Measurements from ENCODE around the gene NUTM1. TPM values are rescaled to one million over a fixed set of nuclear protein-coding genes. Genes with fewer than 3 reads are reported as not detected.
"Not testable (repeated sequence)": the region's sequence is repeated elsewhere in the genome, so short reads cannot be mapped to it uniquely, and the experiment has no call there.

NUTM1 gene
- total RNA-seq, 1 experiment from 2014 or later = 0.07 TPM

DNA sequence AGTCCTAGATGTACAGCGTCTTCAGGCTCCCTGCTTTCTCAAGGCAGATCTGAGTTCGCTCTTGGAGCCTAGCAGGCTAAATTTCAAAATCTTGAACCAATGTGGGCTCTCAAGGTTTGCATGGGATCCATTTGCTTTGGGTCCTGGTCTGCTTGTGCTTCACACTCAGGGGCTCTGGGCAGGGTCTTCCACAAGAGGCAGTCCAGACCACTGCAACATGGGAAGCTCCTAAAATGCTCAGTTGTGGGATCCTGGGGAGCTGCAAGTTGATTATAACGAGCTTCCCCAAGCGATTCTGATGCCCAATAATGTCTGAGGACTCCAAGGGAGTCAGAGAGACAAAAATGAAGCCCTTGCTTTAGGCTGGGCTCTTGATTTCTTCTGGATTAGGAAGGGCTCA is 6.7 kb downstream of the NUTM1 start:
- Histone ChIP-seq H3K36me3 (ENCODE audit: control insufficient read depth in 1 of 2, insufficient read depth in 2 of 2, low read length in 2 of 2) (no peaks in the 10 kb centered on the region), H3K4me1 (ENCODE audit: control insufficient read depth in 1 of 2, insufficient read depth in 2 of 2, low read length in 2 of 2) (no peaks in the 10 kb centered on the region), H3K27ac (ENCODE audit: low read depth, low read length) (no peak overlapping the region), H3K9ac (ENCODE audit: low read length) (no peak overlapping the region), H2AFZ (ENCODE audit: low read depth, low read length, poor library complexity, severe bottlenecking) (no peak overlapping the region), H3K4me2 (ENCODE audit: low read length) (no peak overlapping the region), H3K9me2 (ENCODE audit: insufficient read depth) (no peaks in the 10 kb centered on the region), H3K4me3 (replicated peaks in 1 of 2; ENCODE audit: low read depth in 1 of 2, low read length in 2 of 2) (no peak overlapping the region), H3K79me2 (ENCODE audit: insufficient read depth, low read length) (no peaks in the 10 kb centered on the region), H4K20me1 (ENCODE audit: insufficient read depth) (no peaks in the 10 kb centered on the region), H3K9me3 (ENCODE audit: control insufficient read depth in 1 of 2, insufficient read depth in 1 of 2, low read depth in 1 of 2, low read length in 2 of 2) (no peaks in the 10 kb centered on the region), H3K27me3 (ENCODE audit: insufficient read depth, low read length) (no peaks in the 10 kb centered on the region)
- ATAC-seq (no peak), DNase-seq (ENCODE audit: low read depth, low spot score) (no peak)
- intact Hi-C loops (cut with micrococcal nuclease) = no loop called here
- POLR2A ChIA-PET = no interaction called here
- no TSS peak for BruUV-seq (replicated peaks)
- TF ChIP-seq JUND (IDR thresholded peaks at IDR 0.05) (no peak), POLR2A (IDR thresholded peaks at IDR 0.05; ENCODE audit: borderline replicate concordance, extremely low read depth, insufficient read depth, insufficient read length) (no peak), FOSL1 (IDR thresholded peaks at IDR 0.05; ENCODE audit: low read depth) (no peak), ZFX (IDR thresholded peaks at IDR 0.05) (no peak), YY1 (IDR thresholded peaks at IDR 0.05; ENCODE audit: extremely low read depth, insufficient replicate concordance, low read depth, low read length) (no peak), ZNF274 (IDR thresholded peaks at IDR 0.05; ENCODE audit: low read depth, low read length) (no peak)
- TF ChIP-seq, protein P1, sequence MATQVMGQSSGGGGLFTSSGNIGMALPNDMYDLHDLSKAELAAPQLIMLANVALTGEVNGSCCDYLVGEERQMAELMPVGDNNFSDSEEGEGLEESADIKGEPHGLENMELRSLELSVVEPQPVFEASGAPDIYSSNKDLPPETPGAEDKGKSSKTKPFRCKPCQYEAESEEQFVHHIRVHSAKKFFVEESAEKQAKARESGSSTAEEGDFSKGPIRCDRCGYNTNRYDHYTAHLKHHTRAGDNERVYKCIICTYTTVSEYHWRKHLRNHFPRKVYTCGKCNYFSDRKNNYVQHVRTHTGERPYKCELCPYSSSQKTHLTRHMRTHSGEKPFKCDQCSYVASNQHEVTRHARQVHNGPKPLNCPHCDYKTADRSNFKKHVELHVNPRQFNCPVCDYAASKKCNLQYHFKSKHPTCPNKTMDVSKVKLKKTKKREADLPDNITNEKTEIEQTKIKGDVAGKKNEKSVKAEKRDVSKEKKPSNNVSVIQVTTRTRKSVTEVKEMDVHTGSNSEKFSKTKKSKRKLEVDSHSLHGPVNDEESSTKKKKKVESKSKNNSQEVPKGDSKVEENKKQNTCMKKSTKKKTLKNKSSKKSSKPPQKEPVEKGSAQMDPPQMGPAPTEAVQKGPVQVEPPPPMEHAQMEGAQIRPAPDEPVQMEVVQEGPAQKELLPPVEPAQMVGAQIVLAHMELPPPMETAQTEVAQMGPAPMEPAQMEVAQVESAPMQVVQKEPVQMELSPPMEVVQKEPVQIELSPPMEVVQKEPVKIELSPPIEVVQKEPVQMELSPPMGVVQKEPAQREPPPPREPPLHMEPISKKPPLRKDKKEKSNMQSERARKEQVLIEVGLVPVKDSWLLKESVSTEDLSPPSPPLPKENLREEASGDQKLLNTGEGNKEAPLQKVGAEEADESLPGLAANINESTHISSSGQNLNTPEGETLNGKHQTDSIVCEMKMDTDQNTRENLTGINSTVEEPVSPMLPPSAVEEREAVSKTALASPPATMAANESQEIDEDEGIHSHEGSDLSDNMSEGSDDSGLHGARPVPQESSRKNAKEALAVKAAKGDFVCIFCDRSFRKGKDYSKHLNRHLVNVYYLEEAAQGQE (IDR thresholded peaks at IDR 0.05; ENCODE audit: low read depth) = no peak
- CTCF ChIA-PET = no interaction called here
- RAD21 ChIA-PET (ENCODE audit: low non-redundant PET in 1 of 2, low total read pairs in 2 of 2, uncharacterized antibody in 2 of 2, unreplicated experiment in 2 of 2) = no interaction called here

DNA sequence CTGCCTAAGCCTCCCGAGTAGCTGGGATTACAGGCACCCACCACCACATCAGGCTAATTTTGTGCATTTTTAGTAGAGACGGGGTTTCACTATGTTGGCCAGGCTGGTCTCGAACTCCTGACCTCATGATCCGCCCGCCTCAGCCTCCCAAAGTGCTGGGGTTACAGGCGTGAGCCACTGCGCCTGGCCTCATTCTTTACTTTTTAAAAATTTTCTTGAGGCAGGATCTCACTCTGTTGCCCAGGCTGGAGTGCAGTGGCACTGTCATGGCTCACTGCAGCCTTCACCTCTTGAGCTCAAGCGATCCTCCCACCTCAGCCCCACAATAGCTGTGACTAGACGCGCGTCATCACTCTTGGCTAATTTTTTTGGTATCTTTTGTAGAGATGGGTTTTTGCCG is 9.9 kb downstream of the NUTM1 start:
- CTCF ChIA-PET = interaction anchor here (0.9 kb wide), 1 partner anchor 15 kb away, joined by 3 read pairs; no protein-coding TSS in a partner anchor
- ATAC-seq; H3K4me1 ChIP-seq (ENCODE audit: control insufficient read depth in 1 of 2, insufficient read depth in 2 of 2, low read length in 2 of 2); H3K4me2 ChIP-seq (ENCODE audit: low read length); BruUV-seq (replicated peaks); H3K9me2 ChIP-seq (ENCODE audit: insufficient read depth); H4K20me1 ChIP-seq (ENCODE audit: insufficient read depth); H2AFZ ChIP-seq (ENCODE audit: low read depth, low read length, poor library complexity, severe bottlenecking); H3K36me3 ChIP-seq (ENCODE audit: control insufficient read depth in 1 of 2, insufficient read depth in 2 of 2, low read length in 2 of 2); DNase-seq (ENCODE audit: low read depth, low spot score); POLR2A ChIA-PET; H3K27ac ChIP-seq (ENCODE audit: low read depth, low read length); H3K4me3 ChIP-seq (replicated peaks in 1 of 2; ENCODE audit: low read depth in 1 of 2, low read length in 2 of 2); H3K79me2 ChIP-seq (ENCODE audit: insufficient read depth, low read length); RAD21 ChIA-PET (ENCODE audit: low non-redundant PET in 1 of 2, low total read pairs in 2 of 2, uncharacterized antibody in 2 of 2, unreplicated experiment in 2 of 2); H3K9me3 ChIP-seq (ENCODE audit: control insufficient read depth in 1 of 2, insufficient read depth in 1 of 2, low read depth in 1 of 2, low read length in 2 of 2); intact Hi-C loops (cut with micrococcal nuclease); H3K27me3 ChIP-seq (ENCODE audit: insufficient read depth, low read length); H3K9ac ChIP-seq (ENCODE audit: low read length): not testable (repeated sequence)

Measured in HCT116 (cell line).